Measurements from ENCODE around the gene ADAMTSL3. TPM values are rescaled to one million over a fixed set of nuclear protein-coding genes. Genes with fewer than 3 reads are reported as not detected.

ADAMTSL3 gene
- total and polyA plus RNA-seq, 2 donors (not counting 1 experiment from before 2014, with no cell fraction given): 0.14 to 0.17 TPM

DNA sequence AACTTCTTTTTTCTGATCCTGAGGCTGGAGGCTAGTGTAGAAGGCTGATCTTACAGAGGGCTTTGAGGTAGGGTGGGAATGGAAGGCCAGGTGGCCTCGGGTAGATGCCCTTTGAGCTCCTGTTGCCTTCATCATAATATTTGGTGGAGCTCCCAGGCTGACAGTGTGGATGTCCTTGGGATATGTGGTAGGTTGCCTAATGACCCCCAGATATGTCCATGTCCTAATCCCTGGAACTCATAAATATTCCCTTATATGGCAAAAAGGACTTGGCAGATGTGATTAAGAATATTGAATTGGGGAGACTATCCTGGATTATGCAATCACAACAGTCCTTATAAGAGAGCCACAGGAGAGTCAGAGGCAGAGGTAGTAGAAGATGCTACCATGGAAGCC is 5.5 kb downstream of the ADAMTSL3 start:
- TF ChIP-seq EZH2 (IDR thresholded peaks at IDR 0.05; ENCODE audit: low read length, missing control alignments): no peak
- TF ChIP-seq, protein P1, sequence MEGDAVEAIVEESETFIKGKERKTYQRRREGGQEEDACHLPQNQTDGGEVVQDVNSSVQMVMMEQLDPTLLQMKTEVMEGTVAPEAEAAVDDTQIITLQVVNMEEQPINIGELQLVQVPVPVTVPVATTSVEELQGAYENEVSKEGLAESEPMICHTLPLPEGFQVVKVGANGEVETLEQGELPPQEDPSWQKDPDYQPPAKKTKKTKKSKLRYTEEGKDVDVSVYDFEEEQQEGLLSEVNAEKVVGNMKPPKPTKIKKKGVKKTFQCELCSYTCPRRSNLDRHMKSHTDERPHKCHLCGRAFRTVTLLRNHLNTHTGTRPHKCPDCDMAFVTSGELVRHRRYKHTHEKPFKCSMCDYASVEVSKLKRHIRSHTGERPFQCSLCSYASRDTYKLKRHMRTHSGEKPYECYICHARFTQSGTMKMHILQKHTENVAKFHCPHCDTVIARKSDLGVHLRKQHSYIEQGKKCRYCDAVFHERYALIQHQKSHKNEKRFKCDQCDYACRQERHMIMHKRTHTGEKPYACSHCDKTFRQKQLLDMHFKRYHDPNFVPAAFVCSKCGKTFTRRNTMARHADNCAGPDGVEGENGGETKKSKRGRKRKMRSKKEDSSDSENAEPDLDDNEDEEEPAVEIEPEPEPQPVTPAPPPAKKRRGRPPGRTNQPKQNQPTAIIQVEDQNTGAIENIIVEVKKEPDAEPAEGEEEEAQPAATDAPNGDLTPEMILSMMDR (conservative IDR thresholded peaks at IDR 0.05 in 1 of 2, IDR thresholded peaks at IDR 0.05 in 1 of 2; ENCODE audit: low read depth in 1 of 2, low read length in 2 of 2): no peak
- no peak for DNase-seq (ENCODE audit: low read depth in 2 of 2)
- no peak overlapping the region for H2AFZ ChIP-seq (ENCODE audit: low read length)

DNA sequence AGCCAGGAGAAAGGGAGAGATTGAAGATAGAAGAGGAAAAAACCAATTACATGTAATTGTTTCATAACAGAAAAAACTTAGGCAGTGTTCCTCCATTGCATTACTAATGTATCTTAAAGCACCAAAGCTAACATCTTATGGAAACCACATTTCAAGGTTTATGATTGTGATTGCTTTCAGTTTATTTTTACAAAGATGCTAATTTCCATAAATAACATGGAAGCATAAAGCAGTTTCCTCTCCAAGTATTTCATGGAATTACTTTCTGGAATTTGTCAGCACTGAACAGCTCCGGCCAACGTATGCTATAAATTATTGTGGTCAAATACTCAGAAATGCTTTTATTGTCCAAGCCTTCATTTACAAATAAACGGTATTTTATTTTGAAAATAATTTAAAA is 11.6 kb downstream of the ADAMTSL3 start:
- H3K4me2 ChIP-seq (ENCODE audit: extremely low read depth, insufficient read depth, low read length): no peak overlapping the region
- no peak overlapping the region for H2AFZ ChIP-seq (ENCODE audit: low read length)
- H3K36me3 ChIP-seq (ENCODE audit: control insufficient read depth, insufficient read depth, low read length): no peaks in the 10 kb centered on the region
- H3K27me3 ChIP-seq (ENCODE audit: control insufficient read depth, insufficient read depth, low read length): no peaks in the 10 kb centered on the region
- no peak for DNase-seq (ENCODE audit: low read depth in 2 of 2)
- no peaks in the 10 kb centered on the region for H4K20me1 ChIP-seq (ENCODE audit: control insufficient read depth, extremely low read depth, insufficient read depth, low read length)
- no peaks in the 10 kb centered on the region for H3K79me2 ChIP-seq (ENCODE audit: control insufficient read depth, insufficient read depth, low read length)
- H3K4me1 ChIP-seq (ENCODE audit: control insufficient read depth, extremely low read depth, insufficient read depth, low read length): no peaks in the 10 kb centered on the region
- no peak overlapping the region for H3K27ac ChIP-seq (ENCODE audit: insufficient read depth, low read length)
- H3K9me3 ChIP-seq (ENCODE audit: control insufficient read depth, insufficient read depth, low read depth, low read length): no peaks in the 10 kb centered on the region
- TF ChIP-seq, protein P1 (conservative IDR thresholded peaks at IDR 0.05 in 1 of 2, IDR thresholded peaks at IDR 0.05 in 1 of 2; ENCODE audit: low read depth in 1 of 2, low read length in 2 of 2): no peak
- no peak for TF ChIP-seq EZH2 (IDR thresholded peaks at IDR 0.05; ENCODE audit: low read length, missing control alignments)
- H3K9ac ChIP-seq (ENCODE audit: insufficient read depth, low read length): no peak overlapping the region
- no peak overlapping the region for H3K4me3 ChIP-seq (replicated peaks in 1 of 4; ENCODE audit: control extremely low read depth in 1 of 4, insufficient read depth in 1 of 4, low read depth in 3 of 4, low read length in 4 of 4)

More for the DNA sequence above, 5.5 kb downstream of the ADAMTSL3 start:
- peaks cover 2% of the 10 kb centered on the region for H4K20me1 ChIP-seq (ENCODE audit: control insufficient read depth, extremely low read depth, insufficient read depth, low read length)
- no peaks in the 10 kb centered on the region for H3K36me3 ChIP-seq (ENCODE audit: control insufficient read depth, insufficient read depth, low read length)
- H3K9ac ChIP-seq (ENCODE audit: insufficient read depth, low read length): no peak overlapping the region
- H3K4me1 ChIP-seq (ENCODE audit: control insufficient read depth, extremely low read depth, insufficient read depth, low read length): no peaks in the 10 kb centered on the region
- H3K27me3 ChIP-seq (ENCODE audit: control insufficient read depth, insufficient read depth, low read length): peaks cover 22% of the 10 kb centered on the region
- no peaks in the 10 kb centered on the region for H3K79me2 ChIP-seq (ENCODE audit: control insufficient read depth, insufficient read depth, low read length)
- H3K4me3 ChIP-seq (replicated peaks in 1 of 4; ENCODE audit: control extremely low read depth in 1 of 4, insufficient read depth in 1 of 4, low read depth in 3 of 4, low read length in 4 of 4): no peak overlapping the region
- no peak overlapping the region for H3K27ac ChIP-seq (ENCODE audit: insufficient read depth, low read length)
- no peak overlapping the region for H3K4me2 ChIP-seq (ENCODE audit: extremely low read depth, insufficient read depth, low read length)
- H3K9me3 ChIP-seq (ENCODE audit: control insufficient read depth, insufficient read depth, low read depth, low read length): no peaks in the 10 kb centered on the region

DNA sequence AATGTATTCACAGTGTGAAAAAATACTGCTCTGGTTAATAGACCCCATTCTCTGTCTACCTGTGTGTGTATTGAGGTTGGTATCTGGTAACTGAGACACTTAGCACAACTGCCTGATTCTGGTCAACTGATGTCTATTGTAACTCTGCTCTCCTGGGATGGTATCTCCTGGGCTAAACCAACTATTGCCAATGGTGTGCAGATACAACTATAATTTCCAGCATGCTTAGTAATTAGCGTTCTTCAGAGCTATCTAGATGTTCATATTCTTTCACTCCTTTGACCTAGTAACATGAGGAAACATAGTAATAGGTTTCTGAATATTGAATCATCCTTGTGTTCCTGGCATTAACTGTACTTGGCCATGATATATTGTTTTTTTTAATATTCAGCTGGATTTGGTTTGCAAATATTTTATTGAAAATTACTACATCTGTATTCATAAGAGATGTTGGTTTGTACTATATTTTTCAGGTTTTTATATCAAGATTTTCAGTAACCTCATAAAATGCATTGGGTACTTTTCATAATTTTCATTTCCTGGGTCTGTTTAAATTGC is 16.8 kb downstream of the ADAMTSL3 start:
- no peak overlapping the region for H3K27ac ChIP-seq (ENCODE audit: insufficient read depth, low read length)
- no peaks in the 10 kb centered on the region for H3K36me3 ChIP-seq (ENCODE audit: control insufficient read depth, insufficient read depth, low read length)
- TF ChIP-seq, protein P1 (conservative IDR thresholded peaks at IDR 0.05 in 1 of 2, IDR thresholded peaks at IDR 0.05 in 1 of 2; ENCODE audit: low read depth in 1 of 2, low read length in 2 of 2): no peak
- TF ChIP-seq EZH2 (IDR thresholded peaks at IDR 0.05; ENCODE audit: low read length, missing control alignments): no peak
- H2AFZ ChIP-seq (ENCODE audit: low read length): no peak overlapping the region
- no peak for DNase-seq (ENCODE audit: low read depth in 2 of 2)
- no peaks in the 10 kb centered on the region for H3K9me3 ChIP-seq (ENCODE audit: control insufficient read depth, insufficient read depth, low read depth, low read length)
- H3K9ac ChIP-seq (ENCODE audit: insufficient read depth, low read length): no peak overlapping the region
- no peaks in the 10 kb centered on the region for H4K20me1 ChIP-seq (ENCODE audit: control insufficient read depth, extremely low read depth, insufficient read depth, low read length)
- H3K79me2 ChIP-seq (ENCODE audit: control insufficient read depth, insufficient read depth, low read length): no peaks in the 10 kb centered on the region
- no peaks in the 10 kb centered on the region for H3K4me1 ChIP-seq (ENCODE audit: control insufficient read depth, extremely low read depth, insufficient read depth, low read length)
- no peak overlapping the region for H3K4me3 ChIP-seq (replicated peaks in 1 of 4; ENCODE audit: control extremely low read depth in 1 of 4, insufficient read depth in 1 of 4, low read depth in 3 of 4, low read length in 4 of 4)
- no peak overlapping the region for H3K4me2 ChIP-seq (ENCODE audit: extremely low read depth, insufficient read depth, low read length)
- H3K27me3 ChIP-seq (ENCODE audit: control insufficient read depth, insufficient read depth, low read length): no peaks in the 10 kb centered on the region
